Measurements from ENCODE around the gene PRR19.

The PRR19 gene

GRCh38 chr19:42313096-42313839 is 11.3 kb downstream of the PRR19 start, which contains the start of gene TMEM145:
Gene TMEM145 (plus strand): TSS chr19:42313309. CDS start chr19:42313377, 68 bp downstream.
- TF ChIP-seq SIN3A (IDR thresholded peaks at IDR 0.05; ENCODE audit: borderline replicate concordance, insufficient read depth, low read length) (0 out of 2 replicates have a peak, but pooled peaks have one; percentile 75), REST (IDR thresholded peaks at IDR 0.05; ENCODE audit: insufficient read depth in 1 of 2, low read depth in 2 of 2, low read length in 2 of 2) (peak; percentile 92 to 94), POLR2AphosphoS5 (IDR thresholded peaks at IDR 0.05; ENCODE audit: low read depth, low read length) (peak; percentile 55; the same call in 1 of the 2 replicates), TAF1 (IDR thresholded peaks at IDR 0.05; ENCODE audit: borderline replicate concordance, insufficient read depth, low read length) (peak; percentile 39; the same call in 1 of the 2 replicates), FOXP2 (optimal IDR thresholded peaks at IDR 0.05; ENCODE audit: borderline replicate concordance, extremely low read depth, extremely low read length, insufficient read depth) (peak; percentile 83)

GRCh38 chr19:42313840-42314755 is 12.2 kb downstream of the PRR19 start:
- TF ChIP-seq POLR2AphosphoS5 (IDR thresholded peaks at IDR 0.05; ENCODE audit: low read depth, low read length) (no peak), REST (IDR thresholded peaks at IDR 0.05; ENCODE audit: insufficient read depth in 1 of 2, low read depth in 2 of 2, low read length in 2 of 2) (peak in 1 of 2 experiments; percentile 3; a peak in 1 of 4 replicates)

- no peak for TF ChIP-seq TAF1 (IDR thresholded peaks at IDR 0.05; ENCODE audit: borderline replicate concordance, insufficient read depth, low read length)
- TF ChIP-seq SIN3A (IDR thresholded peaks at IDR 0.05; ENCODE audit: borderline replicate concordance, insufficient read depth, low read length), result no peak
- no peak for TF ChIP-seq POLR2AphosphoS5 (IDR thresholded peaks at IDR 0.05; ENCODE audit: low read depth, low read length)
- no peak for TF ChIP-seq FOXP2 (optimal IDR thresholded peaks at IDR 0.05; ENCODE audit: borderline replicate concordance, extremely low read depth, extremely low read length, insufficient read depth)
- TF ChIP-seq REST (IDR thresholded peaks at IDR 0.05; ENCODE audit: insufficient read depth in 1 of 2, low read depth in 2 of 2, low read length in 2 of 2), result no peak
Measured at GRCh38 chr19:42315024-42315423, 13.1 kb downstream of the PRR19 start.

GRCh38 chr19:42316223-42317211 is 14.6 kb downstream of the PRR19 start:
- TF ChIP-seq REST (IDR thresholded peaks at IDR 0.05; ENCODE audit: insufficient read depth in 1 of 2, low read depth in 2 of 2, low read length in 2 of 2) (peak; percentile 35 to 60; a peak in 3 of 4 replicates), FOXP2 (optimal IDR thresholded peaks at IDR 0.05; ENCODE audit: borderline replicate concordance, extremely low read depth, extremely low read length, insufficient read depth) (peak; percentile 79), TAF1 (IDR thresholded peaks at IDR 0.05; ENCODE audit: borderline replicate concordance, insufficient read depth, low read length) (peak; percentile 64; the same call in 1 of the 2 replicates), POLR2AphosphoS5 (IDR thresholded peaks at IDR 0.05; ENCODE audit: low read depth, low read length) (peak; percentile 94), SIN3A (IDR thresholded peaks at IDR 0.05; ENCODE audit: borderline replicate concordance, insufficient read depth, low read length) (peak; percentile 89)
